ENCODE data around the gene ITGA11. TPM values are rescaled to one million over a fixed set of nuclear protein-coding genes. Genes with fewer than 3 reads are reported as not detected.

Gene ITGA11
- total and polyA plus RNA-seq, 2 donors (not counting 1 experiment from before 2014, with no cell fraction given), result not detected

DNA sequence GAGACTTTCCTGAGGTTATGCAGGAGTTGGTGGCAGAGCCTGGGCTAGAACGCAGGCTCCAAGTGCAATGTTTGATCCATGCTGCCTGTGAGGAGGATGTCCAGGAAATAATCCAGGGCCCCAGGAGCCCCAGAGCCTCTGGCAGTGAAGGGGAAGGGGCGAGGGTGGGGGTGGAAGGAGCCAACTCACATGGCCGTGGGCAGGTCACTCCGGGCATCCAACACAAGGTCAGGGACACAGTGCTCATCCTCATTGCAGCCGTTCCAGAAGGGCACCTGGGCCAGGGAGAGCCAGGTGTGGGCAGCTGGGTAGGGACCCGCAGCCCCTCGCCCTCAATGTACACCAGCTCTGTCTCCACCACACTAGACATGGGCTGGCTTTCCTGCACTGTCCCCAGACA is 110.7 kb downstream of the ITGA11 start:
- POLR2A ChIA-PET, result no interaction called here

DNA sequence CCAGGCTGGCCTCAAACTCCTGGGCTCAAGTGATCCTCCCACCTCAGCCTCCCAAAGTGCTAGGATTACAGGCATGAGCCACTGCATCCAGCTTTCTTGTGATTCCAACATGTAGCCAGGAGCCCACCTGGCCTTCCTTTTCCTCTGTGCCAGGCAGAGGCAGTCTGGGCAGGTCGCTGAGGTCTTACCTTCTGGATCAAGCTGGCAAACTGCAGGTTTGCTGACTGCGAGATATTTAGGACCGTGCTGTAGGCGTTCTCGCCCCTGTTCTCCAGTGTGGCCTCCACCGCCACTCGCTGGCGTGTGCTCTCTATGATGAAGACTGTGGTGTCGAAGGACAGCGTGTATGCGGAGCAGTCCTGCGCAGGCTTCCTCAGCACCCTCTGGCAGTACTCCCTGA is 112.0 kb downstream of the ITGA11 start:
- intact Hi-C loops (cut with micrococcal nuclease), result no loop called here
- H3K27me3 Mint-ChIP-seq, result peaks cover 20% of the 10 kb centered on the region
- no peaks in the 10 kb centered on the region for H3K27me3 ChIP-seq (replicated peaks in 1 of 4; ENCODE audit: control extremely low read depth in 1 of 4, control insufficient read depth in 3 of 4, insufficient read depth in 4 of 4, low read length in 3 of 4)
- no peak for DNase-seq
- no peak overlapping the region for H3K27ac ChIP-seq (ENCODE audit: low read length in 2 of 2)
- no peaks in the 10 kb centered on the region for H3K9me3 ChIP-seq (ENCODE audit: control extremely low read depth in 1 of 3, control insufficient read depth in 2 of 3, insufficient read depth in 1 of 3, low read length in 2 of 3)
- H3K79me2 ChIP-seq (ENCODE audit: control insufficient read depth, insufficient read depth, low read length), result no peaks in the 10 kb centered on the region
- H3K4me1 ChIP-seq (ENCODE audit: control insufficient read depth in 2 of 2, insufficient read depth in 2 of 2, low read length in 2 of 2), result no peaks in the 10 kb centered on the region
- H3K27ac Mint-ChIP-seq, result no peak overlapping the region
- TF ChIP-seq, protein P1, sequence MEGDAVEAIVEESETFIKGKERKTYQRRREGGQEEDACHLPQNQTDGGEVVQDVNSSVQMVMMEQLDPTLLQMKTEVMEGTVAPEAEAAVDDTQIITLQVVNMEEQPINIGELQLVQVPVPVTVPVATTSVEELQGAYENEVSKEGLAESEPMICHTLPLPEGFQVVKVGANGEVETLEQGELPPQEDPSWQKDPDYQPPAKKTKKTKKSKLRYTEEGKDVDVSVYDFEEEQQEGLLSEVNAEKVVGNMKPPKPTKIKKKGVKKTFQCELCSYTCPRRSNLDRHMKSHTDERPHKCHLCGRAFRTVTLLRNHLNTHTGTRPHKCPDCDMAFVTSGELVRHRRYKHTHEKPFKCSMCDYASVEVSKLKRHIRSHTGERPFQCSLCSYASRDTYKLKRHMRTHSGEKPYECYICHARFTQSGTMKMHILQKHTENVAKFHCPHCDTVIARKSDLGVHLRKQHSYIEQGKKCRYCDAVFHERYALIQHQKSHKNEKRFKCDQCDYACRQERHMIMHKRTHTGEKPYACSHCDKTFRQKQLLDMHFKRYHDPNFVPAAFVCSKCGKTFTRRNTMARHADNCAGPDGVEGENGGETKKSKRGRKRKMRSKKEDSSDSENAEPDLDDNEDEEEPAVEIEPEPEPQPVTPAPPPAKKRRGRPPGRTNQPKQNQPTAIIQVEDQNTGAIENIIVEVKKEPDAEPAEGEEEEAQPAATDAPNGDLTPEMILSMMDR (IDR thresholded peaks at IDR 0.05), result no peak
- no peak for TF ChIP-seq EZH2 (IDR thresholded peaks at IDR 0.05; ENCODE audit: borderline replicate concordance, insufficient read depth, low read depth, low read length, poor library complexity, severe bottlenecking)
- H3K4me3 ChIP-seq (ENCODE audit: control extremely low read depth in 1 of 5, extremely low read depth in 1 of 5, insufficient read depth in 1 of 5, low read depth in 2 of 5, low read length in 4 of 5), result no peak overlapping the region
- ChIA-PET POLR2A (no interaction called here), CTCF (no interaction called here)
- no peak for ATAC-seq (ENCODE audit: low read depth)
- no peaks in the 10 kb centered on the region for H3K36me3 ChIP-seq (replicated peaks in 1 of 2; ENCODE audit: control extremely low read depth in 1 of 2, control insufficient read depth in 1 of 2, extremely low read depth in 1 of 2, insufficient read depth in 2 of 2, low read length in 1 of 2)
- H2AFZ ChIP-seq (ENCODE audit: insufficient read depth, low read depth, low read length, poor library complexity, severe bottlenecking), result no peak overlapping the region
- no peaks in the 10 kb centered on the region for H3K4me1 Mint-ChIP-seq
- no peaks in the 10 kb centered on the region for H4K20me1 ChIP-seq (ENCODE audit: control insufficient read depth, insufficient read depth, low read length, poor library complexity, severe bottlenecking)
- no peak overlapping the region for H3K4me2 ChIP-seq (replicated peaks; ENCODE audit: low read depth, low read length, poor library complexity, severe bottlenecking)
- H3K9me3 Mint-ChIP-seq (ENCODE audit: insufficient read depth), result no peaks in the 10 kb centered on the region
- no peak overlapping the region for H3K4me3 Mint-ChIP-seq
- WGBS (ENCODE audit: insufficient coverage), result 94% methylated on average over 12 of the region's 12 CpGs
- no peak overlapping the region for H3K9ac ChIP-seq (ENCODE audit: low read length)

More for the DNA sequence above, 110.7 kb downstream of the ITGA11 start:
- H3K4me3 ChIP-seq (ENCODE audit: control extremely low read depth in 1 of 5, extremely low read depth in 1 of 5, insufficient read depth in 1 of 5, low read depth in 2 of 5, low read length in 4 of 5), result no peak overlapping the region
- no peak overlapping the region for H3K4me2 ChIP-seq (replicated peaks; ENCODE audit: low read depth, low read length, poor library complexity, severe bottlenecking)
- no peak overlapping the region for H3K9ac ChIP-seq (ENCODE audit: low read length)
- H3K79me2 ChIP-seq (ENCODE audit: control insufficient read depth, insufficient read depth, low read length), result no peaks in the 10 kb centered on the region
- intact Hi-C loops (cut with micrococcal nuclease), result no loop called here
- CTCF ChIA-PET, result no interaction called here
- Mint-ChIP-seq H3K9me3 (ENCODE audit: insufficient read depth) (no peaks in the 10 kb centered on the region), H3K4me3 (no peak overlapping the region), H3K27me3 (peaks cover 23% of the 10 kb centered on the region), H3K4me1 (no peaks in the 10 kb centered on the region), H3K27ac (no peak overlapping the region)
- DNase-seq (no peak), ATAC-seq (ENCODE audit: low read depth) (no peak)
- H4K20me1 ChIP-seq (ENCODE audit: control insufficient read depth, insufficient read depth, low read length, poor library complexity, severe bottlenecking), result no peaks in the 10 kb centered on the region
- H3K27ac ChIP-seq (ENCODE audit: low read length in 2 of 2), result no peak overlapping the region
- no peaks in the 10 kb centered on the region for H3K4me1 ChIP-seq (ENCODE audit: control insufficient read depth in 2 of 2, insufficient read depth in 2 of 2, low read length in 2 of 2)
- TF ChIP-seq, protein P1 (IDR thresholded peaks at IDR 0.05), result no peak
- TF ChIP-seq EZH2 (IDR thresholded peaks at IDR 0.05; ENCODE audit: borderline replicate concordance, insufficient read depth, low read depth, low read length, poor library complexity, severe bottlenecking), result no peak
- no peak overlapping the region for H2AFZ ChIP-seq (ENCODE audit: insufficient read depth, low read depth, low read length, poor library complexity, severe bottlenecking)
- WGBS (ENCODE audit: insufficient coverage), result 76% methylated on average over 7 of the region's 7 CpGs
- no peaks in the 10 kb centered on the region for H3K9me3 ChIP-seq (ENCODE audit: control extremely low read depth in 1 of 3, control insufficient read depth in 2 of 3, insufficient read depth in 1 of 3, low read length in 2 of 3)
- H3K27me3 ChIP-seq (replicated peaks in 1 of 4; ENCODE audit: control extremely low read depth in 1 of 4, control insufficient read depth in 3 of 4, insufficient read depth in 4 of 4, low read length in 3 of 4), result no peaks in the 10 kb centered on the region
- no peaks in the 10 kb centered on the region for H3K36me3 ChIP-seq (replicated peaks in 1 of 2; ENCODE audit: control extremely low read depth in 1 of 2, control insufficient read depth in 1 of 2, extremely low read depth in 1 of 2, insufficient read depth in 2 of 2, low read length in 1 of 2)
